Measurements from ENCODE around the gene DDR1.

The DDR1 gene

GRCh38 chr6:30877419-30878262 lies 6.7 kb upstream of the DDR1 start:
- in situ Hi-C loops (cut with MboI; ENCODE audit: low sequenced_read_pairs), result loop anchor here (10.0 kb wide), 1 partner anchor 143 kb away; no protein-coding TSS in a partner anchor

GRCh38 chr6:30879684-30880427 lies 4.5 kb upstream of the DDR1 start:
- in situ Hi-C loops (cut with MboI; ENCODE audit: low sequenced_read_pairs), result loop anchor here (10.0 kb wide), 1 partner anchor 145 kb away; no protein-coding TSS in a partner anchor

GRCh38 chr6:30880698-30881252 lies 3.5 kb upstream of the DDR1 start:
- in situ Hi-C loops (cut with MboI; ENCODE audit: low sequenced_read_pairs), result no loop called here

- in situ Hi-C loops (cut with MboI; ENCODE audit: low sequenced_read_pairs), result no loop called here
Measured at GRCh38 chr6:30881392-30882203, 2.7 kb upstream of the DDR1 start.

GRCh38 chr6:30882204-30882758 lies 2.0 kb upstream of the DDR1 start:
- in situ Hi-C loops (cut with MboI; ENCODE audit: low sequenced_read_pairs), result no loop called here

- in situ Hi-C loops (cut with MboI; ENCODE audit: low sequenced_read_pairs), result no loop called here
Measured at GRCh38 chr6:30882759-30883684, 1.3 kb upstream of the DDR1 start.

- in situ Hi-C loops (cut with MboI; ENCODE audit: low sequenced_read_pairs), result no loop called here
Measured at GRCh38 chr6:30884521-30885480, 482 bp downstream of the DDR1 start.

- in situ Hi-C loops (cut with MboI; ENCODE audit: low sequenced_read_pairs), result no loop called here
Measured at GRCh38 chr6:30885481-30885998, 1.2 kb downstream of the DDR1 start.

- in situ Hi-C loops (cut with MboI; ENCODE audit: low sequenced_read_pairs), result no loop called here
Measured at GRCh38 chr6:30885999-30886896, 1.9 kb downstream of the DDR1 start.

- in situ Hi-C loops (cut with MboI; ENCODE audit: low sequenced_read_pairs), result no loop called here
Measured at GRCh38 chr6:30886897-30887255, 2.6 kb downstream of the DDR1 start.

- in situ Hi-C loops (cut with MboI; ENCODE audit: low sequenced_read_pairs), result no loop called here
Measured at GRCh38 chr6:30887901-30888815, 3.8 kb downstream of the DDR1 start.

- in situ Hi-C loops (cut with MboI; ENCODE audit: low sequenced_read_pairs), result no loop called here
Measured at GRCh38 chr6:30888816-30889495, 4.6 kb downstream of the DDR1 start.

- in situ Hi-C loops (cut with MboI; ENCODE audit: low sequenced_read_pairs), result no loop called here
Measured at GRCh38 chr6:30889496-30889885, 5.2 kb downstream of the DDR1 start.

GRCh38 chr6:30889921-30890645 lies 5.8 kb downstream of the DDR1 start:
- in situ Hi-C loops (cut with MboI; ENCODE audit: low sequenced_read_pairs), result no loop called here
